ENCODE measurements around the gene MUC20.
"Not testable (repeated sequence)": the region's sequence is repeated elsewhere in the genome, so short reads cannot be mapped to it uniquely, and the experiment has no call there.

MUC20 gene

GRCh38 chr3:195748661-195749060 is 27.9 kb downstream of the MUC20 start:
- no peak overlapping the region for H3K27ac ChIP-seq (ENCODE audit: insufficient read depth, low read length, poor library complexity, severe bottlenecking)

GRCh38 chr3:195749101-195749500 is 28.3 kb downstream of the MUC20 start:
- H3K9me3 ChIP-seq (ENCODE audit: control insufficient read depth, low read length); DNase-seq; H3K36me3 ChIP-seq (ENCODE audit: control insufficient read depth, insufficient read depth, low read length); H3K4me1 ChIP-seq (ENCODE audit: control insufficient read depth, insufficient read depth, low read length, poor library complexity, severe bottlenecking); H3K4me3 ChIP-seq (ENCODE audit: insufficient read depth, low read depth, low read length, poor library complexity, severe bottlenecking); H3K27me3 ChIP-seq (replicated peaks; ENCODE audit: control insufficient read depth, insufficient read depth, low read length, poor library complexity, severe bottlenecking); H3K27ac ChIP-seq (ENCODE audit: insufficient read depth, low read length, poor library complexity, severe bottlenecking): not testable (repeated sequence)

More at GRCh38 chr3:195748661-195749060, 27.9 kb downstream of the MUC20 start:
- no peaks in the 10 kb centered on the region for H3K4me1 ChIP-seq (ENCODE audit: control insufficient read depth, insufficient read depth, low read length, poor library complexity, severe bottlenecking)
- no peaks in the 10 kb centered on the region for H3K36me3 ChIP-seq (ENCODE audit: control insufficient read depth, insufficient read depth, low read length)
- no peak overlapping the region for H3K4me3 ChIP-seq (ENCODE audit: insufficient read depth, low read depth, low read length, poor library complexity, severe bottlenecking)
- no peaks in the 10 kb centered on the region for H3K9me3 ChIP-seq (ENCODE audit: control insufficient read depth, low read length)
- DNase-seq, result no peak
- no peaks in the 10 kb centered on the region for H3K27me3 ChIP-seq (replicated peaks; ENCODE audit: control insufficient read depth, insufficient read depth, low read length, poor library complexity, severe bottlenecking)

DNA sequence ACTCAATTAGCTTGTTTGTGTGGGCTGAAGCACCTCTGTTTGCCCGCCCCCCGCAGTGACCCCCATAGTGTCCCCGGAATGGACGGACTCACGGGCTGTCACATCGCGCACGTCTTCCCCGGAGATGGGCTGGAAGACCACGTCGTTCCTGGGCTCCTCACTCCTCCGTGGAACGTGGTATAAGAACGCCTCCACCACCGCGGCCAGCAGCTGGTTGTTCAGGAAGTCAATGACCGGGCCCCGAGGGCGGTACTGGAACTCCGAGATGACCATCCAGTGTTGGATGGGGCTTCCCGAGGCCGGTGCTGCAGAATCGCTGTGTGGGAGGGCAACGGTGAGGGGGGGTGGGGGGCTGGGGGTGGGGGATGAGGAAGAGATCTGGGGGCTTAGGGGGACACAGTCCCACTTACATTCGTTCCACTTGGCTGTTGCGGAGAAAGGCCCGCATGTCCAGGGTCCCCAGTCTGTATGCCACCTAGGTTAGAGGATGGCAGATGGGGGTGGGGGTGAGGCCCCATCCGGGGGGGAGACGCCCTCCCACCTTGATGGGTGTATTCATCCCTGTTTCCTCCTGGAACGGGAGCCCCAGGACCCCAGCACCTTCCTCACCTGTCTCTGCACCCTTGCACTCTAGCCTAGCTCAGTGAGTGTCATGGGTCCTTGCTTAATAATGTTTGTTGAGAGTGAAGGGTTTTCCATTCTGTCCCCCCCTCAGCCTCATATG is 30.2 kb downstream of the MUC20 start:
- DNase-seq, result no peak
- Histone ChIP-seq H3K36me3 (ENCODE audit: control insufficient read depth, insufficient read depth, low read length) (no peaks in the 10 kb centered on the region), H3K4me3 (ENCODE audit: insufficient read depth, low read depth, low read length, poor library complexity, severe bottlenecking) (no peak overlapping the region), H3K27me3 (replicated peaks; ENCODE audit: control insufficient read depth, insufficient read depth, low read length, poor library complexity, severe bottlenecking) (no peaks in the 10 kb centered on the region), H3K27ac (ENCODE audit: insufficient read depth, low read length, poor library complexity, severe bottlenecking) (no peak overlapping the region), H3K9me3 (ENCODE audit: control insufficient read depth, low read length) (no peaks in the 10 kb centered on the region), H3K4me1 (ENCODE audit: control insufficient read depth, insufficient read depth, low read length, poor library complexity, severe bottlenecking) (no peaks in the 10 kb centered on the region)

- Histone ChIP-seq H3K27me3 (replicated peaks; ENCODE audit: control insufficient read depth, insufficient read depth, low read length, poor library complexity, severe bottlenecking) (no peaks in the 10 kb centered on the region), H3K9me3 (ENCODE audit: control insufficient read depth, low read length) (no peaks in the 10 kb centered on the region), H3K4me3 (ENCODE audit: insufficient read depth, low read depth, low read length, poor library complexity, severe bottlenecking) (no peak overlapping the region), H3K4me1 (ENCODE audit: control insufficient read depth, insufficient read depth, low read length, poor library complexity, severe bottlenecking) (no peaks in the 10 kb centered on the region), H3K36me3 (ENCODE audit: control insufficient read depth, insufficient read depth, low read length) (no peaks in the 10 kb centered on the region), H3K27ac (ENCODE audit: insufficient read depth, low read length, poor library complexity, severe bottlenecking) (no peak overlapping the region)
- DNase-seq, result no peak
These were observed 30.8 kb downstream of the MUC20 start for GRCh38 chr3:195751560-195751959.

DNA sequence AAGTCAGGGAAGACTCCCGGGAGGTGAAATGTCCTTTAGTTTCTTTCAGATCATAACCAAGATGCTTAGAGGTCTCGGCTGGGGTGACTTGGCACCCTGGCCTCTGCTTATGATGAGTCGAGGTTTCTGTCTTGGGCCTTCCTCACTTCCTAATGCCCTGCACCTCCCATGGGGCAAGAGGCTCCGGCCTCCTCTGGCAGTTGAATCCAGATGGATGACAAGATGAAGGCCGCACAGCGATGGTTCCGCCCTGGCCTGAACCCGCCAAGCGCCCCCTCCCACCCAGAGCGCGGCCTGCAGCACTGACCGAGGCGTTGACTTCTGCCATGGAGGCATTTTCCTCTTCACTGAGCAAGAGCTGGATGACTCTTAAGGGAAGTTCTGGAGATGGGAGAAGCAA is 31.3 kb downstream of the MUC20 start:
- no peaks in the 10 kb centered on the region for H3K36me3 ChIP-seq (ENCODE audit: control insufficient read depth, insufficient read depth, low read length)
- H3K27ac ChIP-seq (ENCODE audit: insufficient read depth, low read length, poor library complexity, severe bottlenecking), result no peak overlapping the region
- H3K4me1 ChIP-seq (ENCODE audit: control insufficient read depth, insufficient read depth, low read length, poor library complexity, severe bottlenecking), result no peaks in the 10 kb centered on the region
- H3K9me3 ChIP-seq (ENCODE audit: control insufficient read depth, low read length), result no peaks in the 10 kb centered on the region
- no peak for DNase-seq
- no peak overlapping the region for H3K4me3 ChIP-seq (ENCODE audit: insufficient read depth, low read depth, low read length, poor library complexity, severe bottlenecking)
- no peaks in the 10 kb centered on the region for H3K27me3 ChIP-seq (replicated peaks; ENCODE audit: control insufficient read depth, insufficient read depth, low read length, poor library complexity, severe bottlenecking)

DNA sequence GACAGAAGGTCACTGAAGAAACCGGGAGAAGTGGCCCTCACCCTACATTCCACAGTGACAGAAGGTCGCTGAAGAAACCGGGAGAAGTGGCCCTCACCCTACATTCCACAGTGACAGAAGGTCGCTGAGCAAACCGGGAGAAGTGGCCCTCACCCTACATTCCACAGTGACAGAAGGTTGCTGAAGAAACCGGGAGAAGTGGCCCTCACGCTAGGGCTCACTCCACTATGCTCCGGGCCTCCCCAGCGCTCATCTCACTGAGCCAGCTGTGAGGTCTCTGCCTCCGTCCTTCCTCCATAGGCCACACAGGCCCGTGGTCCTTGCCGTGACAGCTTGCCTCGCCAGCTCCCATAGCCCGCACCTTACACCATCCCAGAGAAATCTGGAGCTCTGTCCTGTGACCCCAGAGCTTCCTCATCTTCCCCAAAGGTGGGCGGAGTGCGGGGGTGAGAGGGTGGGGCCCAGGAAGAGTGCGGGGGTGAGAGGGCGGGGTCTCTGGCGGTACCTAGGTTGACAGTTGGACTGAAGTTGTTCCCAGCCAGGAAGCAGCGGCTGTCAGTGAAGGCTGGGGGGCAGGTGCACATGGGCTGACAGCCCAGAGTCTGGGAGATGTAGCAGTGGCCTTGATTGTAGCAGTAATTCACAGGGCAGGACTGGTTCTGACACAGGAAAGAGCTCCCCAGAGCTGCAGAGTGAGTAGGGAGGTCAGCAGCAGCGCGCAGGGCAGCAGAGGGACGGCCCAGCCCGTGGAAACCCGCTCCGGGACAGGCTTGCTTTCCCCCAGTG is 32.0 kb downstream of the MUC20 start:
- H3K27ac ChIP-seq (ENCODE audit: insufficient read depth, low read length, poor library complexity, severe bottlenecking), result no peak overlapping the region
- no peaks in the 10 kb centered on the region for H3K4me1 ChIP-seq (ENCODE audit: control insufficient read depth, insufficient read depth, low read length, poor library complexity, severe bottlenecking)
- H3K4me3 ChIP-seq (ENCODE audit: insufficient read depth, low read depth, low read length, poor library complexity, severe bottlenecking), result no peak overlapping the region
- H3K36me3 ChIP-seq (ENCODE audit: control insufficient read depth, insufficient read depth, low read length), result no peaks in the 10 kb centered on the region
- no peak for DNase-seq
- H3K9me3 ChIP-seq (ENCODE audit: control insufficient read depth, low read length), result no peaks in the 10 kb centered on the region
- H3K27me3 ChIP-seq (replicated peaks; ENCODE audit: control insufficient read depth, insufficient read depth, low read length, poor library complexity, severe bottlenecking), result no peaks in the 10 kb centered on the region

GRCh38 chr3:195753581-195753980 is 32.8 kb downstream of the MUC20 start:
- Histone ChIP-seq H3K36me3 (ENCODE audit: control insufficient read depth, insufficient read depth, low read length) (no peaks in the 10 kb centered on the region), H3K4me3 (ENCODE audit: insufficient read depth, low read depth, low read length, poor library complexity, severe bottlenecking) (no peak overlapping the region), H3K27ac (ENCODE audit: insufficient read depth, low read length, poor library complexity, severe bottlenecking) (no peak overlapping the region), H3K27me3 (replicated peaks; ENCODE audit: control insufficient read depth, insufficient read depth, low read length, poor library complexity, severe bottlenecking) (no peaks in the 10 kb centered on the region), H3K9me3 (ENCODE audit: control insufficient read depth, low read length) (no peaks in the 10 kb centered on the region), H3K4me1 (ENCODE audit: control insufficient read depth, insufficient read depth, low read length, poor library complexity, severe bottlenecking) (no peaks in the 10 kb centered on the region)
- no peak for DNase-seq

- H3K9me3 ChIP-seq (ENCODE audit: control insufficient read depth, low read length), result no peaks in the 10 kb centered on the region
- H3K4me3 ChIP-seq (ENCODE audit: insufficient read depth, low read depth, low read length, poor library complexity, severe bottlenecking), result no peak overlapping the region
- no peaks in the 10 kb centered on the region for H3K27me3 ChIP-seq (replicated peaks; ENCODE audit: control insufficient read depth, insufficient read depth, low read length, poor library complexity, severe bottlenecking)
- no peaks in the 10 kb centered on the region for H3K4me1 ChIP-seq (ENCODE audit: control insufficient read depth, insufficient read depth, low read length, poor library complexity, severe bottlenecking)
- no peak overlapping the region for H3K27ac ChIP-seq (ENCODE audit: insufficient read depth, low read length, poor library complexity, severe bottlenecking)
- no peak for DNase-seq
- H3K36me3 ChIP-seq (ENCODE audit: control insufficient read depth, insufficient read depth, low read length), result no peaks in the 10 kb centered on the region
These were observed 33.4 kb downstream of the MUC20 start for GRCh38 chr3:195754141-195754540.

DNA sequence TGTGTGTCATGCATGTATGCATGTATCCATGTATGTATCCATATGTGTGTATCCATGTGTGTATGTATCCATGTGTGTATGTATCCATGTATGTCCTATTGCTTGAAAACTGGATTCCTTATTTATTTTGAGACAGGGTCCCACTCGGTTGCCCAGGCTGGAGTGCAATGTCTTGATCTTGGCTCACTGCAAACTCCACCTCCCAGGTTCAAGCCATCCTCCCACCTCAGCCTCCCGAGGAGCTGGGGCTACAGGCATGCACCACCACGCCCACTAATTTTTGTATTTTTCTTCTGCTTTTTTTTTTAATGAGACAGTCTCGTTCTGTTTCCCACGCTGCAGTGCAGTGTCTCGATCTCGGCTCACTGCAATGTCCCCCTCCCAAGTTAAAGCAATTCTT is 34.1 kb downstream of the MUC20 start:
- no peaks in the 10 kb centered on the region for H3K4me1 ChIP-seq (ENCODE audit: control insufficient read depth, insufficient read depth, low read length, poor library complexity, severe bottlenecking)
- no peaks in the 10 kb centered on the region for H3K36me3 ChIP-seq (ENCODE audit: control insufficient read depth, insufficient read depth, low read length)
- no peak overlapping the region for H3K27ac ChIP-seq (ENCODE audit: insufficient read depth, low read length, poor library complexity, severe bottlenecking)
- peaks cover 2% of the 10 kb centered on the region for H3K27me3 ChIP-seq (replicated peaks; ENCODE audit: control insufficient read depth, insufficient read depth, low read length, poor library complexity, severe bottlenecking)
- no peak for DNase-seq
- H3K4me3 ChIP-seq (ENCODE audit: insufficient read depth, low read depth, low read length, poor library complexity, severe bottlenecking), result no peak overlapping the region
- H3K9me3 ChIP-seq (ENCODE audit: control insufficient read depth, low read length), result no peaks in the 10 kb centered on the region

- Histone ChIP-seq H3K4me3 (ENCODE audit: insufficient read depth, low read depth, low read length, poor library complexity, severe bottlenecking) (no peak overlapping the region), H3K27me3 (replicated peaks; ENCODE audit: control insufficient read depth, insufficient read depth, low read length, poor library complexity, severe bottlenecking) (peaks cover 6% of the 10 kb centered on the region), H3K9me3 (ENCODE audit: control insufficient read depth, low read length) (no peaks in the 10 kb centered on the region), H3K27ac (ENCODE audit: insufficient read depth, low read length, poor library complexity, severe bottlenecking) (no peak overlapping the region), H3K4me1 (ENCODE audit: control insufficient read depth, insufficient read depth, low read length, poor library complexity, severe bottlenecking) (no peaks in the 10 kb centered on the region), H3K36me3 (ENCODE audit: control insufficient read depth, insufficient read depth, low read length) (no peaks in the 10 kb centered on the region)
- no peak for DNase-seq
These were observed 34.6 kb downstream of the MUC20 start for GRCh38 chr3:195755391-195755790.
